B cell (primary cell): ENCODE data around the gene C19orf53.

Experiments used
- EZH2 ChIP-seq: IDR thresholded peaks from 2 replicates; pipeline ENCODE4 v1.6.1; 2012; ENCODE audit warnings: borderline replicate concordance, low read depth, mild to moderate bottlenecking, moderate library complexity, low read length; ENCODE audit not compliant: insufficient read depth, poor library complexity, severe bottlenecking
- TF ChIP-seq, protein P1 (sequence below): fragments of 200-600 bp; IDR thresholded peaks from one replicate; pipeline ENCODE4 v1.8.0; 2022; ENCODE audit warnings: antibody characterized with exemption, mild to moderate bottlenecking

DNA sequence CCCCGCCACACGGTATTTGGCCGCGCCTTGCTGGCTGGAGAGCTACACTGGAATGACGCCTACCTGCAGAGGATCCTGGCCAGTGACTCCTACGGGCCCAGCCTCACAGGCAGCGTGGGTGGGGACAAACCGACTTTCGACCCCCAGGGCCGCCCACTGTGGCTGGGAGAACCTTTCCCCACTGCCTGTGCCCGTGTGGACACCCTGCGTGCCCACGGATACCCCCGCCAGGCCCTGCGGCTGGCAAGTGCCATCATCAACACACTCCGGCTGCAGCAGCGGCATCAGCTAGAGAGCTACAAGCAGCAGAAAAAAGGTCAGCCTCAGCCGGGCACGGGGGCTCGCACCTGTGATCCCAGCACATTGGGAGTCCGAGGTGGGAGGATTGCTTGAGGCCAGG is 40.3 kb downstream of the C19orf53 start:
- TF ChIP-seq EZH2: no peak
- TF ChIP-seq, protein P1, sequence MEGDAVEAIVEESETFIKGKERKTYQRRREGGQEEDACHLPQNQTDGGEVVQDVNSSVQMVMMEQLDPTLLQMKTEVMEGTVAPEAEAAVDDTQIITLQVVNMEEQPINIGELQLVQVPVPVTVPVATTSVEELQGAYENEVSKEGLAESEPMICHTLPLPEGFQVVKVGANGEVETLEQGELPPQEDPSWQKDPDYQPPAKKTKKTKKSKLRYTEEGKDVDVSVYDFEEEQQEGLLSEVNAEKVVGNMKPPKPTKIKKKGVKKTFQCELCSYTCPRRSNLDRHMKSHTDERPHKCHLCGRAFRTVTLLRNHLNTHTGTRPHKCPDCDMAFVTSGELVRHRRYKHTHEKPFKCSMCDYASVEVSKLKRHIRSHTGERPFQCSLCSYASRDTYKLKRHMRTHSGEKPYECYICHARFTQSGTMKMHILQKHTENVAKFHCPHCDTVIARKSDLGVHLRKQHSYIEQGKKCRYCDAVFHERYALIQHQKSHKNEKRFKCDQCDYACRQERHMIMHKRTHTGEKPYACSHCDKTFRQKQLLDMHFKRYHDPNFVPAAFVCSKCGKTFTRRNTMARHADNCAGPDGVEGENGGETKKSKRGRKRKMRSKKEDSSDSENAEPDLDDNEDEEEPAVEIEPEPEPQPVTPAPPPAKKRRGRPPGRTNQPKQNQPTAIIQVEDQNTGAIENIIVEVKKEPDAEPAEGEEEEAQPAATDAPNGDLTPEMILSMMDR: no peak
